ENCODE results near the gene NAA40.

NAA40 gene

GRCh38 chr11:63906585-63906984, 32.2 kb upstream of the NAA40 start:
- Histone ChIP-seq H3K14ac (ENCODE audit: low read length) (no peak overlapping the region), H2BK5ac (ENCODE audit: low read depth, low read length, poor library complexity) (no peak overlapping the region), H3K9me3 (ENCODE audit: insufficient read depth, low read depth, low read length) (peaks cover 1% of the 10 kb centered on the region), H2AK5ac (ENCODE audit: low read length) (no peak overlapping the region), H3K27me3 (ENCODE audit: insufficient read depth, low read length) (no peaks in the 10 kb centered on the region), H4K12ac (ENCODE audit: low read depth, low read length) (no peak overlapping the region), H2AFZ (ENCODE audit: insufficient read depth, low read length, poor library complexity) (no peak overlapping the region), H3K4me1 (ENCODE audit: control insufficient read depth in 1 of 2, insufficient read depth in 2 of 2, low read length in 2 of 2) (peaks cover 17 to 21% of the 10 kb centered on the region in 2 experiments), H3K23ac (ENCODE audit: low read length) (no peak overlapping the region), H3K18ac (ENCODE audit: low read length) (no peak overlapping the region), H3K4me2 (ENCODE audit: low read length) (no peak overlapping the region), H4K8ac (ENCODE audit: low read depth, low read length) (no peak overlapping the region), H3K9ac (ENCODE audit: low read length) (no peak overlapping the region), H3K79me1 (ENCODE audit: low read length) (no peaks in the 10 kb centered on the region), H3K4me3 (ENCODE audit: low read depth, low read length) (no peak overlapping the region), H4K91ac (ENCODE audit: low read depth, low read length) (no peak overlapping the region), H3K36me3 (ENCODE audit: control insufficient read depth in 1 of 2, insufficient read depth in 2 of 2, low read length in 2 of 2) (peaks cover 73 to 76% of the 10 kb centered on the region in 2 experiments), H3K27ac (ENCODE audit: low read depth, low read length) (no peak overlapping the region), H2BK12ac (ENCODE audit: low read length) (no peak overlapping the region), H3K79me2 (ENCODE audit: control insufficient read depth, insufficient read depth, low read length, poor library complexity) (no peaks in the 10 kb centered on the region), H2BK120ac (ENCODE audit: insufficient read depth, low read length, poor library complexity) (no peak overlapping the region), H3K4ac (ENCODE audit: low read depth, low read length) (no peak overlapping the region)
- no peak for DNase-seq
- no CpG with 5 or more reads among the region's 7 CpGs for WGBS (ENCODE audit: extremely low coverage, insufficient coverage, insufficient read length)

GRCh38 chr11:63907063-63907462, 31.7 kb upstream of the NAA40 start:
- no CpG with 5 or more reads among the region's 6 CpGs for whole genome bisulfite sequencing (ENCODE audit: extremely low coverage, insufficient coverage, insufficient read length)

GRCh38 chr11:63907808-63908530, 30.8 kb upstream of the NAA40 start:
- Histone ChIP-seq H3K4me2 (ENCODE audit: low read length) (no peak overlapping the region), H2AK5ac (ENCODE audit: low read length) (no peak overlapping the region), H3K14ac (ENCODE audit: low read length) (no peak overlapping the region), H3K23ac (ENCODE audit: low read length) (no peak overlapping the region), H4K91ac (ENCODE audit: low read depth, low read length) (no peak overlapping the region), H3K27me3 (ENCODE audit: insufficient read depth, low read length) (no peaks in the 10 kb centered on the region), H4K12ac (ENCODE audit: low read depth, low read length) (no peak overlapping the region), H2BK120ac (ENCODE audit: insufficient read depth, low read length, poor library complexity) (no peak overlapping the region), H2BK12ac (ENCODE audit: low read length) (no peak overlapping the region), H3K9me3 (ENCODE audit: insufficient read depth, low read depth, low read length) (no peaks in the 10 kb centered on the region), H3K79me1 (ENCODE audit: low read length) (no peaks in the 10 kb centered on the region), H2BK5ac (ENCODE audit: low read depth, low read length, poor library complexity) (no peak overlapping the region), H3K4ac (ENCODE audit: low read depth, low read length) (no peak overlapping the region), H3K4me1 (ENCODE audit: control insufficient read depth in 1 of 2, insufficient read depth in 2 of 2, low read length in 2 of 2) (peaks cover 17 to 22% of the 10 kb centered on the region in 2 experiments), H3K9ac (ENCODE audit: low read length) (no peak overlapping the region), H4K8ac (ENCODE audit: low read depth, low read length) (no peak overlapping the region), H3K36me3 (ENCODE audit: control insufficient read depth in 1 of 2, insufficient read depth in 2 of 2, low read length in 2 of 2) (peaks cover 69 to 72% of the 10 kb centered on the region in 2 experiments), H2AFZ (ENCODE audit: insufficient read depth, low read length, poor library complexity) (no peak overlapping the region), H3K18ac (ENCODE audit: low read length) (no peak overlapping the region), H3K79me2 (ENCODE audit: control insufficient read depth, insufficient read depth, low read length, poor library complexity) (no peaks in the 10 kb centered on the region), H3K27ac (ENCODE audit: low read depth, low read length) (no peak overlapping the region), H3K4me3 (ENCODE audit: low read depth, low read length) (peak overlapping the region; percentile 26)
- no peak for DNase-seq
- WGBS (ENCODE audit: extremely low coverage, insufficient coverage, insufficient read length): no CpG with 5 or more reads among the region's 21 CpGs

More at GRCh38 chr11:63907063-63907462, 31.7 kb upstream of the NAA40 start:
- no peak overlapping the region for H2AK5ac ChIP-seq (ENCODE audit: low read length)
- H3K27me3 ChIP-seq (ENCODE audit: insufficient read depth, low read length): no peaks in the 10 kb centered on the region
- no peak overlapping the region for H3K9ac ChIP-seq (ENCODE audit: low read length)
- peaks cover 1% of the 10 kb centered on the region for H3K9me3 ChIP-seq (ENCODE audit: insufficient read depth, low read depth, low read length)
- no peak overlapping the region for H3K14ac ChIP-seq (ENCODE audit: low read length)
- H3K4ac ChIP-seq (ENCODE audit: low read depth, low read length): no peak overlapping the region
- no peak overlapping the region for H3K4me3 ChIP-seq (ENCODE audit: low read depth, low read length)
- no peaks in the 10 kb centered on the region for H3K79me2 ChIP-seq (ENCODE audit: control insufficient read depth, insufficient read depth, low read length, poor library complexity)
- H4K12ac ChIP-seq (ENCODE audit: low read depth, low read length): no peak overlapping the region
- no peak overlapping the region for H3K18ac ChIP-seq (ENCODE audit: low read length)
- H2BK120ac ChIP-seq (ENCODE audit: insufficient read depth, low read length, poor library complexity): no peak overlapping the region
- no peak overlapping the region for H3K27ac ChIP-seq (ENCODE audit: low read depth, low read length)
- no peak for DNase-seq
- no peak overlapping the region for H4K8ac ChIP-seq (ENCODE audit: low read depth, low read length)
- no peak overlapping the region for H3K4me2 ChIP-seq (ENCODE audit: low read length)
- no peaks in the 10 kb centered on the region for H3K79me1 ChIP-seq (ENCODE audit: low read length)
- peaks cover 70 to 73% of the 10 kb centered on the region in 2 experiments for H3K36me3 ChIP-seq (ENCODE audit: control insufficient read depth in 1 of 2, insufficient read depth in 2 of 2, low read length in 2 of 2)
- no peak overlapping the region for H2AFZ ChIP-seq (ENCODE audit: insufficient read depth, low read length, poor library complexity)
- no peak overlapping the region for H4K91ac ChIP-seq (ENCODE audit: low read depth, low read length)
- no peak overlapping the region for H2BK12ac ChIP-seq (ENCODE audit: low read length)
- no peak overlapping the region for H2BK5ac ChIP-seq (ENCODE audit: low read depth, low read length, poor library complexity)
- H3K23ac ChIP-seq (ENCODE audit: low read length): no peak overlapping the region
- H3K4me1 ChIP-seq (ENCODE audit: control insufficient read depth in 1 of 2, insufficient read depth in 2 of 2, low read length in 2 of 2): peaks cover 17 to 22% of the 10 kb centered on the region in 2 experiments

GRCh38 chr11:63908631-63909401, 30.0 kb upstream of the NAA40 start:
- Histone ChIP-seq H3K36me3 (ENCODE audit: control insufficient read depth in 1 of 2, insufficient read depth in 2 of 2, low read length in 2 of 2) (peaks cover 67 to 68% of the 10 kb centered on the region in 2 experiments), H4K8ac (ENCODE audit: low read depth, low read length) (no peak overlapping the region), H3K9ac (ENCODE audit: low read length) (no peak overlapping the region), H2BK120ac (ENCODE audit: insufficient read depth, low read length, poor library complexity) (no peak overlapping the region), H3K79me1 (ENCODE audit: low read length) (no peaks in the 10 kb centered on the region), H3K9me3 (ENCODE audit: insufficient read depth, low read depth, low read length) (no peaks in the 10 kb centered on the region), H3K27ac (ENCODE audit: low read depth, low read length) (no peak overlapping the region), H3K4me3 (ENCODE audit: low read depth, low read length) (no peak overlapping the region), H3K27me3 (ENCODE audit: insufficient read depth, low read length) (no peaks in the 10 kb centered on the region), H3K23ac (ENCODE audit: low read length) (no peak overlapping the region), H3K4me1 (ENCODE audit: control insufficient read depth in 1 of 2, insufficient read depth in 2 of 2, low read length in 2 of 2) (peaks cover 12 to 16% of the 10 kb centered on the region in 2 experiments), H2AK5ac (ENCODE audit: low read length) (no peak overlapping the region), H3K4ac (ENCODE audit: low read depth, low read length) (no peak overlapping the region), H3K79me2 (ENCODE audit: control insufficient read depth, insufficient read depth, low read length, poor library complexity) (no peaks in the 10 kb centered on the region), H3K4me2 (ENCODE audit: low read length) (no peak overlapping the region), H2AFZ (ENCODE audit: insufficient read depth, low read length, poor library complexity) (no peak overlapping the region), H4K91ac (ENCODE audit: low read depth, low read length) (no peak overlapping the region), H4K12ac (ENCODE audit: low read depth, low read length) (no peak overlapping the region), H3K14ac (ENCODE audit: low read length) (no peak overlapping the region), H3K18ac (ENCODE audit: low read length) (no peak overlapping the region), H2BK5ac (ENCODE audit: low read depth, low read length, poor library complexity) (no peak overlapping the region), H2BK12ac (ENCODE audit: low read length) (no peak overlapping the region)
- no peak for DNase-seq
- no CpG with 5 or more reads among the region's 46 CpGs for WGBS (ENCODE audit: extremely low coverage, insufficient coverage, insufficient read length)

Data from trophoblast cell (in vitro differentiated cells and primary cell).